ENCODE data around the gene PAX4.
A peak's percentile ranks its signal among the peaks of the same experiment; 100 is the strongest.

The PAX4 gene

DNA sequence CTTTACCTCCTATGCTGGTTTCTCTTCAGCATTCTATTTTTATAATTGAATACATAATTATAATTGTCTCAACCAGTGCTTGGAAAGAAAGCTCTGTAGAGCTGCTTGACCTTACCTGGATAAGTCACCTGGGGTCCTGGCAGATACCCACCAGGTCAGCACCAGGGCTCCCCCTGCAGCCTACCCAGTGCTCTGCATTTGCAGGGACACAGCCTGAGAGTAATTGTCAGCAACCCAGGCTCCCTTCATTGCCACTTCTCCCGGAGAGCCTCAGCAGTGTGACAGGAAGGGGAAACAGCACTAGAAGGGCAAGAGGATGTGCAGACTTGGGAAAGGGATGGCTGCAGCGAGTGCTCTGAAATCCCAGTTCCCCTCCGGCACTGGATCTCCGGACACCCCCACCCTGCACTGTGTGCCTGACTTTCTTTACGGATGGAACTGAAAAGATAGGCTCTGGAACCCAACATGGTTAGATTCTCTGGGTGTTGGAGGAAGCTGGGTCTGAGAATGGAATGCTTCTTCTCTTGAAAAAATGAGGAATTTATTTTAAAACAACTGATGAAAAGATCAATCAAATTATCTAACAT lies 11.4 kb upstream of the PAX4 start:
- DNase-seq (ENCODE audit: low read depth in 2 of 2), result no peak

DNA sequence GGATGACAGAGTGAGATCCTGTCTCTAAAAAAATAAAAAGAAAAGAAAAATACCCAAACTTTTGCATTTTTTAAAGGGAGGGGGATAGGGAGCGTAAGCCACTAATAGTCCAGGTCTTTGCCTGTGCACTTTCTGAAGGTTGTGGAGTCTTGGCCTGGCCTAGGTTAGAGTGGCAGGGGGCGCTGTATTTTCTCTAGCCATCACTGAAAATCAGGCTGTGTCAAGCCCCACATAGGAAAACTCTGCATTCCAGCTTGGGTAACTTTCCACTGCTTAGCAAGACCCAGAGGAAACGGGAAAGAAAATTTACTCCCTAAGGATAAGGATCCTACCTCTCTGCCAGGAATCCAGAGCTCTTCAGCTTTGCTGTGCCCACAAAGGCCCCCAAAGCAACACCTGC lies 10.5 kb upstream of the PAX4 start:
- DNase-seq (ENCODE audit: low read depth in 2 of 2), result no peak

DNA sequence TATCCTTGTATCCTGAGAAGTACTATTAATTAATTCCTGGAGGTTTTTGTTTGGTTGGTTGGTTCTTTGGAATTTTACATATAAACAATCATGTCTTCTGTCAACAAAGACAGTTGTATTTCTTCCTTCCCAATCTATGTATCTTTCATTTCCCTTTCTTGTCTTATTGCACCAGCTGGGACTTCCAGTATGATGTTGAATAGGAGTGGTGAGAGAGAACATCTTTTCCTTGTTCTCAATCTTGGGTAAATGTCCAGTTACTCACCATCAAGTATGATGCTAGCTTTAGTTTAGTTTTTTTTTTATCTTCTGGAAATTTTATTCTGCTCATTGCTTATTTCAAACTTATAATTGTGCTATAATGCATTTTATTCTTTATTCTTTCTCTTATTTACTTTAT lies 7.4 kb upstream of the PAX4 start:
- DNase-seq (ENCODE audit: low read depth in 2 of 2), result no peak

DNA sequence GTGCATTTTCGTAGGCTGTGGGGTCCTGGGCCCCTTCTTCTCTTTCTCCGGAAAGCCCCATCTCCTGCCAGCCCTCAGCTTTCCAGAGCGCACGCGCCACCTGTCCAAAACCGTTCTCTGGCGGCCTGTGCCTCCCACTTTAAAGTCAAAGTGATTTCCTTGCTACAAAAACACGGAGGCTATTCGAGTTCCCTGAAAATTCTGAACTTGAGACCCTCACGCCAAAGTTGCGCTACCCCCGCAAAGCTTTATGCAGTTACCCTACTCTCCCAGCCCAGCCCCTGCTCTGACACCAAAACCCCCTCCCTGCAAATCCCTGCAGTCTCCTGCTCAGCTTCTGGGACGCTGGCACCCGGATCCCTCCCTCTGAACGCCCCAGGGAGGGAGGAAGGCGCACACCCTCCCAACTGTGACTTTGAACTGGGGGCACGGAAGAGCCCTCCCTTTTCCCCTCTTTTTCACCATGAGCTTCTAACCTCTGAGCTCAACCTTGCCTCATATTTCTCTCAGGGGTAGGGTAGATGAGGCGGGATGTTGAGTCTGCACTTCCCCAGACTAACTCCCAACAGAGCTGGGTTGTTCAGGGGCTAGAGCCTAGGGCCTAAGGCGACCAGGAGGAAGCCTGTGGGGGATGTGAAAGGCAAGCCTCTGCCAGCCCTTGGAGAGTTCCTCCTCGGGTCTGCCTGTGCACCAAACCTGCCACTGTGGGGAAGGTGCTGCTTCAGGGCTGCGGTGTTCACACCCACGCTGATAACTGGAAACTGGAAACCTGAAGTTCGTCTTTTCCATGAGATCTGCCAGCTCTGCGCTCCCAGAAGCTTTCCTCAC lies 2.7 kb upstream of the PAX4 start:
- no peak for DNase-seq (ENCODE audit: low read depth in 2 of 2)

DNA sequence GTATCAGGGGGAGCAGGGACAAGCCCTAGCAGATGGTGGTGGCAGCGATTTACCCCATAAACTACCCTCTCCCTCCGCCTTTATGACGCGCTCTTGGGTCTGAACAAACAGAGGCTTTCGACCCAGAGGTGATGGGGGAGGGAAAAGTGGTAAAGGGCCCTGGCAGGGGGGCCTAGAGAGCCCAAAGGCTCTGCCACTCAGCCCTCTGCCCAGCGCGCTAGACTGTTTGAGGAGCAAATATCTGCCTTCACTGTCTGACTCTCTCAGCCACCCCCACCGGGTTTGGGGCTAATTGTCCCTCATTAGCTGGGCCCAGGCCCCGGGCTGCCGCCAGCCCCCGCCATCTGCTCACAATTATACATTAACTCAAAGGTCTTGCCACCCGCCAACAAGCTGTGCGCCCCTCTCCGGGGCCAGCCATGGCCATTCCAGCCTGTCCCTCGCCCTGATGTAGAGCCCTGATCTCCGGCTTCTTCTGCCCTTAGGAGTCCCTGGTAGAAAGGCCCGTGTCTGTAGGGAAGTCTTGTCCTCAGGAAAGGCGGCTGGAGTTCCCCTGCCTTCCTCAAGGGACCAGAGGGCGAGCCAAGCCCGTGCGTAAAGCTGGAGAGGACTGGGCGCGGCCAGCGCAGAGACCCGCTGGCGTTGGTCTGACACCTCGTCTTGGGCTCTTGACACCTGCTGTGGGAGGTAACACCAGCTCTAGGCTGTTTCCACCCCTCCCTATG lies 1.9 kb upstream of the PAX4 start:
- no peak for DNase-seq (ENCODE audit: low read depth in 2 of 2)

DNA sequence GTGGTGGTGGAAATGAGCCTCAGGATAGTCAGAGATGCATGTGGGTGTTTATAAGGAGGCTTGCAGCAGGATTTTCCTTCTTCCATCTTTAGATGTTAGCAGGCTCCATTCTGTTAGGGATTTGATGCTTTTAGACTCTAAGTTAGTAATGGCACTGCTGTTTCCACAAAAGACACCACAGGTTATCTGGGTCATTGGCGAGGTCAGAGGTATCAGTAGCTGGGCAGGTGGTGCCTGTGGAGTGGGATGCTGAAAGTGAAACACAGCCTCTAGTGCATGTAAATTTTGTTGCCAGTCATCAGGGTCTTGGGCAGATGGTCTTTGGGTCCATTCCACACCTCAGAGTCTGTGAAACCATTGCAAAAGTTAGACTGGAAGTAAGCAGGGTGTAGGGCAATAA lies 833 bp upstream of the PAX4 start:
- DNase-seq (ENCODE audit: low read depth in 2 of 2), result no peak

DNA sequence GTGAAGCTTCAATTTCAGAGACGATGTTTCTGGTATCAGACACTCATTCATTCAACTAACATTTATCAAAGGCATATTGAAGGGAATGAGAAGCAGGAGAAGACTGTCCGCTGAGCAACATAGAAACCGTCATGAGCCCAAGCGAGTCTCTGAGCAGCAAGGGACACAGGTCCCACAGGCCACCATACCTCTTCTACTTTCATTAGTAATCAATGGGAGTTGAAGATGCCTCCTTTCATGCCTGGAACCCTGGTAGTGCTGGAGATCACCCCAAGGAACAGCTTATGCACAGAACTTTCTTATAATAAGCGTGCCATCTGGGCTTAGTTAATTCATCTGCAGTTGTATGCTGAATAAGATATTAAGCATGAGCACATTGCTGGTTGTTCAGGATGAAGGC lies 1.2 kb downstream of the PAX4 start:
- no peak for DNase-seq (ENCODE audit: low read depth in 2 of 2)

DNA sequence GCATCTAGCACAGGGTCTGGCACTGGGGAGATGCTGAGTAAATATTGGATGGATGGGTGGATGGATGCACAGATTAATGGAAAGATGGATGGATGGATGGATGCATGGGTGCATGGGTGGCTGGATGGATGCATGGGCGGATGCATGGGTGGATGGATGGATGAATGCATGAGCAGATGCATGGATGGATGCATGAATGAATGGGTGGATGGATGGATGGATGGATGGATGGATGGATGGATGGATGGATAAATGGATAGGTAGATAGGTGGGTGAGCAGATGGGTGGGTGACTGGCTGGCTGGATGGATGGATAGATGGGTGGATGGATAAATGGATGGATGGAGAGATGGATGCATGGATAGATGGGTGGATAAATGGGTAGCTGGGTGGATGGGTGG lies 5.7 kb downstream of the PAX4 start:
- DNase-seq (ENCODE audit: low read depth in 2 of 2), result no peak

DNA sequence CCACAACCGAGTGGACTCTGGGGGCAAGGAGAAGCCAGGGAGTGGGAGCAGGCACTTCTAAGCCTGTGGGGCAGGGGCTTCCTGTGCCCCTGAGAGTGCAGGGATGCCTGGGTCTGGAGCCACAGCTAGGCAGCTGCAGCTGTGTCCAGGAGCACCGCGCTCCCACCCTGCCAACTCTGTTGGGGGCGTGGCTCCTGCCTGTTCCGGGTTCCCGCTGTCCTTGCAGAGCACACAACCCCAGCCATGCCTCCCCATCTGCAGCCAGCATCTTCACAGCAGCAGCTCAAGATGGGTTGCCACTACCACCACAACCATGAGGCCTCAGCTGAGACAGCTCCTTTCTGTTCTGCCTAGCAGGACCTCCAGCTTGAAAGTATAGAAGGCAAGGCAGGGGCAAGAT lies 8.6 kb downstream of the PAX4 start:
- DNase-seq (ENCODE audit: low read depth in 2 of 2), result no peak

DNA sequence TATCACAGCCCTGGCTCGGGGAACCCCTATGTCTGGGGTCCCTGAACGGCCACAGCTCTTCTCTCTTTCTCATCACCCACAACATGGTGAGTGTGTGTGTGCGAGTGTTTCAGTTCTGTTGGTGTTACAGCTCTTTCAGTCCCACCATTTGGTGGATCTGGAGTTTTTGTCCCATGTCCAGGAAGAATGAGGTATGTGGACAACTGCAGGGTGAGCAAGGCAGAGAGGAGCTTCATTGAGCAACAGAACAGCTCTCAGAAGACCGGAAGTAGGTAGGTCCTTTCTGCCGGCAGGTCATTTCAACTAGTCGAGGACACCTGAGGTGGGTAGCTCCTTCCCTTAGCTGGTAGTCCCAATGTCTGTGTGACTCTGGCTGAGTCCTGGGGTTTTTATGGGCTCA lies 9.5 kb downstream of the PAX4 start:
- DNase-seq (ENCODE audit: low read depth in 2 of 2), result no peak

DNA sequence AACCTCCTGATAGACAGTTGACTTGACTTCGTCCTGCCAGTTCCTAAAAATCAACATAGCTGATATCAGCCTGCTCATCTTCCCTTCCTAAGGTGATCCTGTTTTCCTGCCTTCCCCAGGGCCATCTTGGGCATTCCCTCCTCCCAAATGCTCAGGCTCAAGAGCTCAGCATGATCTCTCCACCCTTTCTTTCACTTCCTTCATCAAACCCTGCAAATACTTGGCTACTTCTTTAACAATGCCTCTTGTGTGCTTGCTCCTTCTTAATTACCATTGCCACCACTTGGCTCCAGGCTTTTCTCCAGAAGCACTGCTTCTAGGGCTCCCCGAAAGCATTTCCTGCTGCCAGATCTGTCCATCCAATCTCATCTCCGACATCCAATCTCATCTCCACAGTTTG lies 17.1 kb downstream of the PAX4 start:
- DNase-seq (ENCODE audit: low read depth in 2 of 2), result no peak

DNA sequence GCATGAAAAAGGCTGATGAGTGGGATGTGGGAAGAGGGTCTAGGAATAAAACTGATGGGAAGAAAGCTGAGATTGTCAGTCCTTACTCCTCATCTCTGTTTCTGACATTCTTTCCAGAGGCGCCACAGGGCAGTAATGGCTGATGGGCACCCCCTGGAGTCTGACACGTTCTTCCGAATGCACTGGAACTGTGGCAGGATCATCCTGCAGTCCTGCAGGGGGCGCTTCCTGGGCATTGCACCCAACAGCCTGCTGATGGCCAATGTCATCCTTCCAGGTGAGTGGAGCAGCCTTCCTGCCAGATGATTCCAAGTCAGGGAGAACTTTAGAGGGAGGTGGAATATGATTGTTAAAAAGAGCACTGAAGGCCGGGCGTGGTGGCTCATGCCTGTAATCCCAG lies 19.6 kb downstream of the PAX4 start:
- DNase-seq (ENCODE audit: low read depth in 2 of 2), result no peak

DNA sequence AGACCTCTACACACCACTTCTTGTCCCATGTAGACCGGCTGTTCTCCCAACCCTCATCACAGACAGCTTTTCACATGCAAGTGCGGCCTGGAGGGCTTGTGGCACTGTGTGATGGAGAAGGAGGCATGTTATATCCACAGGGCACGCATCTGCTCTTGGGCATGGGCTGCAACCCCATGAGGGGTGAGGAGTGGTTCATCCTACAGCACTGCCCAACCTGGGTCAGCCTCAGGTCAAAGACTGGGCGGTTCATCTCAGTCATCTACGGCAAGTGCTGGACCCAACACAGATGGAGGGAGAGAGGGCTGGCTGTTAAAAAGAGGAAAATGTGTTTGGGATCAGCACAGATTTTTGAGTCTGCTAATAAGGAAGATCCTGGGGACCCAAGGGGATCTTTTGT lies 22.2 kb downstream of the PAX4 start:
- no peak for DNase-seq (ENCODE audit: low read depth in 2 of 2)

DNA sequence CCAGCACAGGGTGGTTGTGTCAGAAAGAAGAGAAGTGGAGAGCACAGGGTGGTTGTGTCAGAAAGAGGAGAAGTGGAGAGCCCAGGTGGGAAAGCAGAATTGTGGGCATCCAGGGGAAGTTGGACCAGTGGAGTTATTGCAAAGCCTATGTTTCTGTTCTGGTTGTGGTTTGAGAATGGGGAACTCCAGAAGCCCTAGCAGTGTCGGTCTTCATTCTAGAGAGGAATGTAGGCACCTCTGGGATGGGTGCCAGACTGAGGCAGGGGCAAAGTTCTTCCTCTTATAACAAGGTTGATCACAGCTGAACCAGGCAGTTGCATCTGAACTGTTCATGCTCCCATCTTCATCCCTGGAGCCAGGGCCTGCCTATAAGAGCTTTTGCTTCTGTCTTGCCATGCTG lies 23.5 kb downstream of the PAX4 start:
- no peak for DNase-seq (ENCODE audit: low read depth in 2 of 2)

DNA sequence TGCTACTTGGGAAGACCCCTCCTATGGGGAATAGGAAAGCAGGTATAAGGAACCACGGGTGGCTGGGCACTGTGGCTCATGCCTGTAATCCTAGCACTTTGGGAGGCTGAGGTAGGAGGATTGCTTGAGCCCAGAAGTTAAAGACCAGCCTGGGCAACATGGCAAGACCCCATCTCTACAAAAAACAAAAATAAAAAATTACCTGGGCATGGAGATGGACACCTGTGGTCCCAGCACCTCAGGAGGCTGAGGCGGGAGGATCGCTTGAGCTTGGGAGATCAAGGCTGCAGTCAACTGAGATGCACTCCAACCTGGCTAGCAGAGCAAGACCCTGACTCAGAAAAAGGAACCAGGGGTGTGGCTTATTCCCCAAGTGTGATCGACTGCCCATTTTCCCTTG lies 25.4 kb downstream of the PAX4 start:
- no peak for DNase-seq (ENCODE audit: low read depth in 2 of 2)

DNA sequence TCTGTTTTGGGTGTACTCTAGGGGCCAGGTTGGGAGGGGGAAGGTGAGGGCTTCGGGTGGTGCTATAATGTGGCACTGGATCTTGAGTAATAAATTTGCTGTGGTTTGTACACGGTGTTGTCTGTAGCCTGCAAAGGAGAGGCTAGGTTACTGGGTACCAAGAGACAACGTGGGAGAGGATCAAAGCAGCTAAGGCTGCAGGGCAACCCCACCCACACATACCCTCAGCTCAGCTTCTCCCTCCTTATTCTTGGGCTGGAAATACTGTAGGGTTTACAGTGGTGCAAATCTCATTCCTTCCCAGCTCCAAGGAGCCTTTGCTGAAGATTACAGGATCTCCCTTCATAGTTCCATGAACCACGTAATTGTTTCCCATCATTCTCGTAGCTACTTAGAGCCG lies 26.4 kb downstream of the PAX4 start:
- no peak for DNase-seq (ENCODE audit: low read depth in 2 of 2)

DNA sequence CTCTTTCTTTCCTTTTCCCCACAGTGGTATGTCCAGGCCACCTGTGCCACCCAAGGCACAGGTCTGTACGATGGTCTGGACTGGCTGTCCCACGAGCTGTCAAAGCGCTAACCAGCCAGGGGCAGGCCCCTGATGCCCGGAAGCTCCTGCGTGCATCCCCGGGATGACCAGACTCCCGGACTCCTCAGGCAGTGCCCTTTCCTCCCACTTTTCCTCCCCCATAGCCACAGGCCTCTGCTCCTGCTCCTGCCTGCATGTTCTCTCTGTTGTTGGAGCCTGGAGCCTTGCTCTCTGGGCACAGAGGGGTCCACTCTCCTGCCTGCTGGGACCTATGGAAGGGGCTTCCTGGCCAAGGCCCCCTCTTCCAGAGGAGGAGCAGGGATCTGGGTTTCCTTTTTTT lies 26.8 kb downstream of the PAX4 start:
- no peak for DNase-seq (ENCODE audit: low read depth in 2 of 2)

DNA sequence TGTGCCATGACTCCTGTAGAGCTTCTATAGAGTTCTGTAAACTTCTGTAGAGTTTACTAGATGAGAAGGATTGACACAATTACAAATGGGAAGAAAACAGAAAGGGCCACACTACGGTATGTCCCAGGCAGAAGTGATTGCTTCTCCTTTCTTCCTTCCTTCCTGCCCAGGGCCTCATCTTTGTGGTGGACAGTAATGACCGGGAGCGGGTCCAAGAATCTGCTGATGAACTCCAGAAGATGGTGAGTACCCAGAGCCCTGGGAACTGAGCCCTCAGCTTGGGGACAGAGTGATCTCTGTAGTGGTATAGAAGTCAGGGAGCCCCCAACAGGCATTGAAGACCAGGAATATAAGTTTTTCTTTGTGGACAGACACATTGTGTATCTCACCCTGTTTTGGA lies 28.0 kb downstream of the PAX4 start:
- DNase-seq (ENCODE audit: low read depth in 2 of 2), result no peak

DNA sequence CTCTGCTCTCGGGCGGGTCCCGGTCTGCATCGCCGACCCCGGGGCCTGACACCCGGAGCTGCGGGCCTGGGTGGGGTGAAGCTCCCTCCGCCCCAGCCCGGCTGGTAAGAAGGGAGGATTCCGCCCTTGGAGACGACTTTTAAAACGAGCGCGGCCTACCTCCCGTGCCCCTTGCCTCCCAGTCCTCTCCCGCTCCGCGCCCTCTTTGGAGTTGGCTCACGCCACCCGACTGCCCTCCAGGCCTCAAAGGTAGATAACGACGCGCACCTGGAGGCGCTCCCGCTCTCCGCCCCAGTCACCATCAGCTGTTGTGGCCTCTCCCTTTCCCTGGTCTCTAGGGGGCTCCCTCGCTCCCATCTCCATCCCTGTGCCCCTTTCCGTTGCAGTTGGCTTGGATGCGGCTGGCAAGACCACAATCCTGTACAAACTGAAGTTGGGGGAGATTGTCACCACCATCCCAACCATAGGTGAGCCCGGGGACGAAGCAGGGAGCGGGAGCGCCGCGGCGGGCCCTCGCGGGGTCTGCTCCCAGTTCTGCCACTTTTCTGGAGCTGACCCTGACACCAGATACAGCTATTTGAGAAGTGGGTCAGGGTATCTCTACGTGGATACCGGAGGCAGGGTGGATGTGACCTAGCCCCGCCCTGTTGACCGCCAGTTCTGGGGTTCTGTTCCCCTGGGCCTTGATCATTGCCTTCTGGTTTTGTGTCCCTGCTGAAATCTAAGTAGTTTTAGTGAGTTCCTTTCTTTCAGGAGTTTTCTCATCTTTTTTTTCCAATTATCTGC lies 29.1 kb downstream of the PAX4 start:
- no peak for DNase-seq (ENCODE audit: low read depth in 2 of 2)

DNA sequence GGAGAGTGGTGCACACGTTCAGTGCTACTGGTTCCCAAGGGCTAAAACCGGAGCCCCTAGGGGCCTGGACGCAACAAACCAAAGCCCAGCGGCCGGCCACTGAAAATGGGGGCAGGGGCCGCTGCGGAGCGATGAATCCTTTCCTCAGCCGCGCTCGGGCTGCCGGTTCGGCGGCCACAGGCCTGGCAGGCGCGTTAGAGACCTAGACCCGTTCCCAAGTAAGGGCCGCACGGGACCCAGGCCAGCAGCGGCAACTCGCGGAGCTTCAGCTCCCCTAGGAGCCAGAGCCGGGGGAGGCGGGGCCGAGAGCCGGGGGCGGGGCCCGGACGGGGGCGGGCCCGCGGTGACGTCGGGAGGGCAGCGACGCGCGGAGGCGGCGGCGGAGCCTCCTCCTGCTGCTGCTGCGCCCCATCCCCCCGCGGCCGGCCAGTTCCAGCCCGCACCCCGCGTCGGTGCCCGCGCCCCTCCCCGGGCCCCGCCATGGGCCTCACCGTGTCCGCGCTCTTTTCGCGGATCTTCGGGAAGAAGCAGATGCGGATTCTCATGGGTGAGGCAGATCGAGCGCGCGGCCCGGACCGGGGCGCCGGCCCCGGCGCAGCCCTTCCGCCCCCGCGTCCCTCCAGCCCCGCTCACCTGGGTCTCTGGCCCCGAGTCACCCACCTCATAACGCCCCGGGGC lies 29.8 kb downstream of the PAX4 start, which contains the start of gene ARF5:
ARF5 (plus strand) TSS at position 393 of the 678 bp plus-strand sequence; CDS start at position 481, 88 bp downstream.
- DNase-seq (ENCODE audit: low read depth in 2 of 2), result peak; percentile 82 to 86

DNA sequence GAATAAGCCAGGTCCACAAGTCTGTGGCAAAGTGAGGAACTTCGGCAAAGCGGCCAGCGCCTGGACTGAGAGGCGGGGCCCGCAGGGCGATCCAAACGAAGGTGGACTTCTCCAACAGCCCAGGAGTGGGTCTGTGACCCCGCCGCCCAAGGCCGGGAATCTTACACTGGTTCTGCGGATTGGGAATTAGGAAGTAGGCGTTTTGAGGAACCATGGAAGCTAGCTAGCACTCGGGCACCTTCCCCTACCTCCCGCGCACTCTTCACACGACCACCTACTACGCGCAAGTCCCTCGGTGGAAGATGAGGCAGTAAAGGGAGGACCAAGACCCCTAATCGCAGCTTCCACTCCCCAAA lies 30.3 kb downstream of the PAX4 start:
- no peak for DNase-seq (ENCODE audit: low read depth in 2 of 2)

DNA sequence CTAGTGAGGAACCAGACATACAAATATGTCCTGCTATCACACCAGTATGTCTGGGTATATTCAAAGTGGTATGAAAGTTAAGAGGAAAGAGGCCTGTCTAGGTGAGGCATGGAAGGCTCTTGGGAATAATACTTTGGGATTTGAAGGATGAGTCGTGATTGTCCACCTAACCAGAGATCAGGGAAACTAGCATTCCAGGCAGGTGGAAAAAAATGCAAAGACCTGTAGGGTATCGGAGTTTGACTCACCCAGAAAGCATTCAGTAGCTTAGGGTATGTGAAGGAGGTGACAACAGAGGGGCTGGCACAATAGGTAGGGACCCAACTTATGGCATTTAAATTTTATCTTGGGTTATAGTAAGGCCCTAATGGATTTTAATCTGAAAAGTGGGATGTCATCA lies 31.6 kb downstream of the PAX4 start:
- DNase-seq (ENCODE audit: low read depth in 2 of 2), result no peak

All from activated CD4-positive, alpha-beta T cell treated with anti-CD3 and anti-CD28 coated beads for 24 hours (primary cell).